HG03565 (cell line): ENCODE results near the gene COX6B2.

ENCODE experiments used
- ATAC-seq: cut with Tn5 transposase; IDR thresholded peaks from one replicate; pipeline ENCODE4 v1.9.1; 2021; ENCODE audit warnings: mild to moderate bottlenecking, moderate library complexity; ENCODE audit not compliant: unreplicated experiment

Gene COX6B2

DNA sequence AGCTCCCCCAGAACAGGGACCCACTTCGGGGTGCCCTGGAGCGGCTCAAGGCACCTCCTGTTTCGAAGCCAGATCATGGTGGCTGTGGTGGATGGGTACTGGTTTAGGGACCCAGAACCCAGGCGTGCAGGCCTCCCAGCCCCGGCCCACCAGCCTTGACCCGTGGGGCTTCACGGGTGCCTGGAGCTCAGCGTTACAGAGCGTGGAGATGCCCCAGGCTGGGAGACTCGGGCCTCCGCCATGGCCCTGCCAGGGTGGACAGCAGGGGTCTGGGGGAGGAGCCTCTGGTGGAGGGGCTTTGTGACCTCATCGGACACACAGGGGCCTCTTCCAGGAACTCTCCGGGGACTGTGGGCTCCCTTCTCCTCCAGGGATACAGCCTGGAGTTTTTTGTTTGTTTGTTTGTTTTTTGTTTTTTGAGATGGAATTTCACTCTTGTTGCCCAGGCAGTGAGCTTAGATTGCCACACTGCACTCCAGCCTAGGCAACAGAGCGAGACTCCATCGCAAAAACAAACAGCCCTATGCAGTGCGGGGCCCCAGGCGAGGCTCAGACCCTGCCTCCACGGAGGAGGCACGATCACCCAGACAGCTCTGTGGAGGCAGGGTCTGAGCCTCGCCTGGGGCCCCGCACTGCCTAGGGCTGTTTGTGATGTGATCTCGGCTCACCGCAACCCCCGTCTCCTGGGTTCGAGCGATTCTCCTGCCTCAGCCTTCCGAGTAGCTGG, 8.6 kb upstream of the COX6B2 start, which contains the start of gene GARIN5B:
Gene GARIN5B, minus strand, starts transcription at position 271 of the 727 bp plus-strand sequence. Its CDS starts 194 bp downstream, at position 77.
- no peak for ATAC-seq

DNA sequence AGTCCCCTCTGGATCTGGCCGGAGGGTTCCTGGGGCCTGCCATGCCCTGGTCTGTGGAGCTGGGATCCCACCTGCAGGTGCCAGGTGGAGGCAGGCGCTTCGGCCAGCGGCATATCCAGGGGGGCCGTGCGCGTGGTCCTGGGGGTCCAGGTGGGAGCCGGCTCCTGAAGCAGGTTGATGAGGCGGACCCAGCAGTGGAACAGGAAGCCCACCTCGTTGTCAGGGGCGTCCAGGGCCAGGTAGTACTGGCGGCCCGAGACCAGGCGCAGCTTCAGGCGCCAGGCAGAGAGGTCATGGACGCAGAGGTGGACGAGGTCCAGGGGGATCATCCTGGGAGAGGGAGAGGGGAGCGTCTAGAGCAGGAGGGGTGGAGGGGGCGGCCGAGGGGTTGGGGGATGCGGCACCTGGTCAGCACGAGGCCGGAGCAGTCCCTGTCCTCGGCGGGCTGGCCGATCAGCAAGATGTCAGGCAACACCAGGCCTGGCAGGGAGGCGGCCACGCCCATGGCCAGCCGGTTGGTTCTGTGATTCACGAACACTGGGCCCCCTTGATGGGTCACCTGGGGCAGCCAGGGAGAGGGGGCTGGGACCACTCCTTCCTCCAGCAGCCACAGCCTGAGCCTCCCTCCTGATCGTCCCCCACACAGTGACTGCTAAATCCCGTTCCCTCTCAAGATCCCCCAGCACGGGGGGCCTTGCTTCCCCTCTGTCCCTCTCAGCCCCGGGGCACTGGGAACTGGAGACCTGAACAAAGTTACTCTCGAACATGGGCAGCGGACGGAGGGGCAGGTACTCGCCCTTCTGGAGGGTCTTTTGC, 7.9 kb upstream of the COX6B2 start:
- ATAC-seq = no peak

DNA sequence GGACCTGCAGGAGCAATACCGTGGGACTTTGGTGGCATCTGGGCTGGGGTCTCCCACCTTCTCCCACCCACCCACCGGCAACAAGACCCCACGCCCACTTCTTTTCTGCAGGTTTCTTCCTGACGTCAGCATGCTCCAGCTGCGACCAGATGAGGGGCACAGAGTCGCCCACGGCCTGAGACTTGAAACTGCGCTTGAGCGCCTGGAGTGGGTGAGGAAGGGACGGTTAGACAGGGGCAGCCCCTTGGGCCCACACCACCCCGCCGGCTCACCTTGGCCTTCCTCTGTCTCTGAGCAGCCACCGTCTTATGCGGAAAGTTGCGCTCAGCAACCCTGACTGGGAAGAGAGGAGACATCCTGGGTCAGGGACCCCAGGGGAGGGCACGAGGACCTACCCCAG, 6.4 kb upstream of the COX6B2 start:
- ATAC-seq = no peak

DNA sequence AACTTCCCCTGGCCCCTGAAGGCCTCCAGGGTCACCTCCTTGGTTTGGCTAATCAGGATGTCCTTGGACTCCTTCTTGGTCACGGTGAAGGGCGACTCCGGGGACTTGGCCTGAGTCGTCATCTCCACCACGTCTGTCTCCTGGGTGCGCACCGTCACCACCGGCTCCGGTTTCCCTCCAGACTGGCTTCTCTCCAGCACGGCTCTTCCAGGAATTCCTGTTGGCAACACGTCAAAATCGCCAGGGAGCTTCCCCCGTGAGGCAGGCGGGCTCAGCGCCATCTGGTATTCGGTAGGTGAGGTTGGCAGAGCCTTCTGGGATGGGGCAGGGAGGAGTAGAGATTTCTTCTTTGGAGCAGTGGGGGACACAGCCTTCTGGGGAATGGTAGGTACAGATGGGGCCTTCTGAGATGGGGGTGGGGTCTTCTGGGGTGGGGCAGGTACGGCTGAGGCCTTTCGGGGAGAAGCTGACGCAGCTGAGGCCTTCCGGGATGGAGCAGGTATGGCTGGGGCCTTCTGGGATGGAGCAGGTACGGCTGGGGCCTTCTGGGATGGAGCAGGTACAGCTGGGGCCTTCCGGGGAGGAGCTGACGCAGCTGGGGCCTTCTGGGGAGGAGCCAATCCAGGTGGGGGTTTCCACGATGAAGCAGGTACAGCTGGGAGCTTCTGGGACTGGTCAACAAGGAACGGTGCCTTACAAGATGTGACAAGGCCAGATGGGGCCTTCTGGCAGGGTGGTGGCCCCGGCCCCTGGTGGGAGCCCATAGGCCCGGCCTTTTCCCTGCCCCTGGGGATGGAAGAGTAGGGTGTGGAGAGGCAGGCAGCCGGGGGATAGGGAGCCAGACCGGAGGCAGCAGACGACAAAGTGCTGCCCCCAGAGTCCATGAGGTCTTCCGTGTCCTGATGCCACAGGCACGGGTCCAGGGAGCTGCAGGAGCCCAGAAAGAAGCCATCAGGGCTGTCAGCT, 4.7 kb upstream of the COX6B2 start:
- no peak for ATAC-seq

DNA sequence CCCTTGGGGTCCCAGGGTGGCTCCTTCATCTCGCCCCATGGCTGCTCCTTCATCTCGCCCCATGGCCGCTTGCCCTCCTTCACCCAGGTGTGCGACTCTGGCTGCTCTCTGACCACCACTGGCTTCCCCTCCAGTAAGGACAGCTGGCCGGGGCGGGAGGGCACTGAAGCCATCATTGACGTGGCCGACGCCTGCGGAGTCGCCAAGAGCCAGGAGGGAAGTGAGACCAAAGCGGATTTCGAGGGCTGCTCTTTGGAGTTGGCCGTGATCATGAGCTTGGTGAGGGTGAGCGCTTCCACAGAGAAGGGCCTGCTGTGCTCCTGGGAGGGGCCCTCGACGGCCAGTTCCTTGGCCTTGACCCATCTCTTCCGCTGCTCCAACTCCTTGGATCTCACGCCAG, 4.0 kb upstream of the COX6B2 start:
- no peak for ATAC-seq

DNA sequence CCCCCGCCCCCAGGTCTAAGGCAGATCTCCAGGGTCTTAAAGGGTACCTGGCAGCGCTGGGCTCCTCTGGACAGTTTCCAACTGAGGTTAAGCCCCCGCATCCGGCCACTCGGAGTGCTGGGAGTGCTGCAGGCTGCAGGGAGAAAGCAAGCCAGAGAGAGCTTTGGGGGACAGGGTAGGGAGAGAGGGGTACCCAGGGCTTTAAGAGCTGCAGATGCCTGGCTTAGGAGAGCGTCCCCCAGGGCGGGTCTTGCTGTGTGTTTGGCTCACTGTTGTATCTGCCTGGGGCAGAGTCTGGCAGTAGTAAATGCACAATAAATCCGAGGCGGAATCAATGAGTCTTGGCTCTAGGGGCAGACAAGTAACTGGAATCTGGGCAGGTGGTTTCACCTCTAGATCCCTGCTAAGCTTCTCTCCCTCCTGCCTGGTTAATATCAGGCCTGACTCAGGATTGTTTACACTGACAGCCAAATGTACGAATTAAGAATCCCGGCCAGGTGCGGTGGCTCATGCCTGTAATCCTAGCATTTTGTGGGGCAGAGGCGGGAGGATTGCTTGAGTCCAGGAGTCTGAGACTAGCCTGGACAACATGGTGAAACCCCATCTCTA, 798 bp upstream of the COX6B2 start:
- no peak for ATAC-seq

DNA sequence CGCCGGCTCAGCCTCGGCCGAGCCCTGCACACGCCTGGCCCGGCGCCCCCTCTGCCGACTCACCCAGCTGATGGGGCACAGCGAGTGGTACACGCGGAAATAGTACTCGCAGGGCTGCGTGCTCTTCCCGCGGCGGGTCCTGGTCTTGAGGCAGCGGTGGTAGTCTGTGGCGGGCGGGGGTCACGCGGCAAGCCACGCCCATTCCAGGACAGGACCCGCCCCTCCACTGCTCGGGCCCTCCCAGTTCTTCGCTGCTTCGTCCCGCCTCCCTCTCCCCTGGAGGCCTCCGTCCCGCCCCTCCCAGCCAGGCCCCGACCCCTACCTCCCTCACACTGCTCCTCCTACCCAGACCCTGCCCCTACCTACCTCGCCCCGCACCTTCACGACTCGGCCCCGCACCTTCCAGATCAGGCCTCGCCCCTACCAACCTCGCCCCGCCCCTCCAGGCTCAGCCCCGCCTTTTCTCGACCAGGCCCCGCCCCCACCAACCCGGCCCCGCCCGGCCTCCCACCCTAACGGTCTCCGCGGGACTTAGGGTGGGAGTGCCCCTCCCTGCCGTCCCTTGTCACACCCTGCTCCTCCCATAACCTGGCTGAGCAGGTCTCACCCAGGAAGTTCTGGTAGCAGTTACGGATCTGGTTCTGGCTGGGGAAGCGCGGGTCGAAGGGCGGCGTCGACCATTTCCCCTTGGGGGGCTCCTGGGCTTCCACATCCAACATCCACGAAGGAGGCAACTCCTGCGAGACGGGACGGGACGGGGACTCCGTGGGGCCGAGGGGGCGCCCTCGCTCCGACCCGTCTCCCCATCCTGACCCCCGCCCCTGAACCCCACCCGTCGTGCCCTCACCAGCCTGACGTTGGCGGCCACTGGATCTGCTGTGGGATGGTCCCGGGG, 469 bp downstream of the COX6B2 start:
- no peak for ATAC-seq

DNA sequence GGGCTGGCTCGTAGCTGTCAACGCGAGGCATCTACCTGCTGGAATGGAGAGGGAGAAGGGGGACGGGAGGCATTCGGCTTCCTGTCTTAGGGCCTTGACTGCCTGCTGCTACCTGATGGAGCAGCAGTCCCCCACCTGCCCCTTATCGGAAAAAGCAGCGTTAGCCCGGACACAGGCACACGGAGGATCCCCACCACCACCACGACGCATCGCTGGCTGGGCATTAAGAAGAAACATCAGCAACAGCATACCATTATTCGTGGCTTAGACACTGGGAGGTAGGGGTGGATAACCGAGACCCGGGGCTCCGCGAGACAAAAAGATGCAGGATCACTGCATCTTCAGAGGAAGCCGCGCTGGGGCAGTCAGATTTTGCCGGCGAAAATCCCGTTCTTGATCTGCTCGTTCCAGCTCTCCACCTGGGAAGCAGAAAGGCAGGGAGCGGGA, 1.1 kb downstream of the COX6B2 start:
- no peak for ATAC-seq

DNA sequence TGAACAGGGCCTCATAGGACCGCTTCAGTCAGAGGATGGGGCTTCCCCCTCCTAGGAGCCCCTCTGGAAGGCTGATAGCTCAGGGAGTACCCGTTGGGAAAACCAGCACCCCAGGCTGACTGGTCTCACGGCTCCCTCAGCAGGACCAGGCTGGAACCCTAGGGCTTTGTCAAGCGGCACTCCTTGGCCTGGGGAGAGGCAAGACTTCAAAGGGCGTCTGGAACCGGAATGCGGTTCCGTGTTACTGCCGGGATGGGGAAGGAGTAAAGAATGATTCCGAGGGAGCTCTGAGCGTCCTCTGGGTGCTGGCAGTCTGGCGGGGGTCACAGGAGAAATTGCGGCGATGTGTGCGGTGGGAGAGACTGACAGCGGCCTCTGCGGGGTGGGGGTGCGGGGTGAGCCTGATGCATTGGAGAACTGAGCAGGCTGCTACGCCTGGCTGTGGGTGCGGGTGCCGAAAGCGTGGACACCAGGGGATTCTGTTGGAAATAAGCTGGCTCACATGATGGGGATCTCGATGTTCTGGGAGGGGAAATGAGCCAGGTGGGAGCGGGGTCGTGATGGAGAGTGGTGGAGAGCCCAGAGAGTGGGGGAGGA, 1.9 kb downstream of the COX6B2 start:
- ATAC-seq = no peak

DNA sequence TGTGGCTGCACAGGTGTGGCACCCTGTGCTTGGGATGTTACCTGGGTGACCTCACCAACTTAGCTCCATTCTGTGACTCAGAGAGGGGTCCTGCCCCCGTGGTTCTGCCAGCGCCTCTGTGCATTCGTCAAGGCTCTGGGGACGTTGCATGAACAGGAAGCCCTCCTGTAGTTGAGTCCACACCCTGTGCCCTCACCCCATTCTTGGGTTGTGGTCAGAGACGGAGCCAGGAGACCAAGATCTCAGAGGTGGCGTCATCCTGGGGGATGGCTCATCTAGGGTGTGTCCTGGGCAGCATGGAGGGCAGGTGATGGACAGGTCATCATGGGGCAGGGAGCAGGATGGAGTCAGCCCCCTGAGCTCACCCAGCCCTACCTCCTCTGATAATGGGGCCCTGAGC, 2.5 kb downstream of the COX6B2 start:
- no peak for ATAC-seq

DNA sequence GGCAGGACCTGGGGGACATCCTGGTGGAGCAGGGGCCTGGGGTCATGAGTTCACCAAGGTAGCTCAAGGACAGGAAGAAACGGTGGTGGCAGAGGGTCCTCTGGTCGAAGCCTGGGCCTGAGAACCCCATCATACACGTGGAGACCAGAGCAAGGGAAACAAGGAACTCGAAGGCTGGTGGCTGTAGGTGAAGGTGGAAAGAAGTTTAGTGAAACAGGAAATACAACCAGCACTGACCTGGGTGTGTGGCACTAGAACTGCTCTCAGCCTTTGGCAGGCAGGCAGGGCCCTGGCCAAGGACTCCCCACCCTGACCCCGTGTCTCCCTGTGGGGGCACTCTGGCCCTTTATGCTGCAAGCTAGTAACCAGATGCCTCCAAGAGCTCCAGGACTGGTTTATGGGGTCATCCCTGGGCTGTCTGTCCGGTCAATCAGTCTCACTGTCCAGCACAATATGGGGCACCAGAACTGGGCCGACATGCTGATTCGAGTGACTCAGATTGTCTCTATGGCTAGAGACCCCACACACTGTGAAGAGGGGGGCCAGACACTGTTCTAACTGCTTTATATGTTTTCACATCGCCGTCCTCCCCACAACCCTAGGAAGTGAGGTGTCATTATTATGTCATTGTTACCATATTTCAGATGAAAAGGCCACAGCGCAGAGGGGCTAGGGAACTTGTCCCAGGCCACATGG, 3.8 kb downstream of the COX6B2 start:
- no peak for ATAC-seq

DNA sequence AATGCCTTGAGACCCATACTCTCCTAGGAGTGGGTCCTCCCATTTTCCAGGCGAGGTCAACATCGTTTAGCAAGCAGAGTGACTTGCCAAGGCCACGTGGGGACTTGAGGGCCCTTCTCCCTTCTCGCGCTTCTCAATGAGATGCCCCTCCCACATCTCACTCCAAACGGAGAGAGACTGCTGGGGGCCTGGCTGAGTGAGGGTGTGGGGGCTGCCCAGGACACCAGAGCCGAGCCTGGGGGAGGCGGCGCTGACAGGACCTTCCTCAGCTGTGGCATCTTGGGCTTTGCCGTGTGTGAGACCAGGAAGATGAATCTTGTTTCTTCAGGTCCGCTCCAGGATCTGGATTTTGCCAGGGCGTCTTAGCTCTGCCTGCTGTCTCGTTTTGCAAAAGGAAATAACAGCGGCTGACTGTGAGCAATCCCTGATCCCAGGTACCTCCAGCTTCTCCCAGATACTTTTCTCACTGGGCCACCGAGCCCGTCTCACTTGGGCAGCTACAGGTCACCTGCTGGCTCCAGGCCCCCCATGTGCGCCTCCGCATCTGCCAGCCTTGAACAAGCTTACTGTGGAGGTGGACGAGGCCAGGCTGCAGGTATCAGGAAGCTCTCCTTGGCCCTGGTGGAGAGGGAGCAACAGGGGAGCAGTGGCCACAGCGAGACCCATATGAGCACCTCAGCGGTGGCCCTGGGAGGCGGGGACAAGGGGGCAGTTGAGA, 6.0 kb downstream of the COX6B2 start:
- no peak for ATAC-seq

DNA sequence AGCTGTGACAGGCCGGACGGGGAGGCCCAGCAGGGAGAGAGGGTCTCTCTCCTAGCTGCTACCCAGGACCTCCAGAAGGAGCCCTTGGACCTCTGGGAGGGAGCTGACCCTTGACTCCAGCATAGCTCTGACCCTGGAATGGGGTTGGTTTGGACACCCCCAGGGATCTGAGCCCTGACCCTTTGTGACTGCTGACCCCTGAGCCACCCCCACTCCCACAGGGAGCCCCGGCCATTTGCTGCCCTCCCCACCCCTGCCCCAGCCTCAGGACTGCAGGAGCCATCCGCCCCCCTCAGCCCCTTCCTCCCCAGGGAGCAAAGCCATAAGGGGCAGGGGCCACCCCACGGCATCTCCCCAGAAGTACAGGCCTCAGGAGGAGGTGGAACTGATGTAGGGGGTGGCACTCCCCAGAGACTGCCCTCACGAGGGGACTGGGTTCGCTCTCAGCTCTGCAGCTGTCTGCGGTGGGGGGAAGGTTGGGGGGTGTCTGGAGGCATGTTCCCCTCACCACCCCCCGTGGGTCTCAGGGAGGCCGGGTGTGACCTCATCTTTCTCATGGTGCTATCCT, 7.0 kb downstream of the COX6B2 start:
- no peak for ATAC-seq

DNA sequence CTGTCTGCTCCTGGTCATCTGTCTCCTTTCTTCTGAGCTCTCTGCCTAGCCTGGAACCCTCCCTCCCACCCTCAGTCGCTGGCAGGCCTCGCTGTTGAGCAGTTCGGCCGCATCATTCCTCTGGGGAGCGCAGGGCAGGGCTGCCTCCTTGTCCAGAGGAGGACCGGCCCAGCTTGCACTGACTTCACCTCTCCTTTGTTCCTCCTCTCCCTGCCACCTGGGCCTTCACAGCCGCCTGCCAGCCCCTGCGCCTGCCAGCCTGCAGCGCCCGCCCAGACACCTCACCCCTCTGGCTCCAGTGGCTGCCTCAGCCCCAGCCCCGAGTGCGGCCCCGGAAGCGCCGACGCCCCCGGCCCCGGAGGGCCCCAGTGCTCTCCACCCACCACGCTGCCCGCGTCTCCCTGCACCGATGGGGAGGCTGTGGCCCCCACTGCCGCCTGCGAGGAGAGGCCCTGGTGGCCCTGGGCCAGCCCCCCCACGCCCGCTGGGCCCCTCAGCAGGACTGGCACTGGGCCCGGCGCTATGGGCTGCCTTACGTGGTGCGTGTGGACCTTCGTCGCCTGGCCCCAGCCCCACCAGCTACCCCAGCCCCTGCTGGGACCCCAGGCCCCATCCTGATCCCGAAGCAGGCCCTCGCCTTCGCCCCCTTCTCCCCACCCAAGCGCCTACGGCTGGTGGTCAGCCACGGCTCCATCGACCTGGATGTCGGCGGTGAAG, 7.6 kb downstream of the COX6B2 start:
- no peak for ATAC-seq

DNA sequence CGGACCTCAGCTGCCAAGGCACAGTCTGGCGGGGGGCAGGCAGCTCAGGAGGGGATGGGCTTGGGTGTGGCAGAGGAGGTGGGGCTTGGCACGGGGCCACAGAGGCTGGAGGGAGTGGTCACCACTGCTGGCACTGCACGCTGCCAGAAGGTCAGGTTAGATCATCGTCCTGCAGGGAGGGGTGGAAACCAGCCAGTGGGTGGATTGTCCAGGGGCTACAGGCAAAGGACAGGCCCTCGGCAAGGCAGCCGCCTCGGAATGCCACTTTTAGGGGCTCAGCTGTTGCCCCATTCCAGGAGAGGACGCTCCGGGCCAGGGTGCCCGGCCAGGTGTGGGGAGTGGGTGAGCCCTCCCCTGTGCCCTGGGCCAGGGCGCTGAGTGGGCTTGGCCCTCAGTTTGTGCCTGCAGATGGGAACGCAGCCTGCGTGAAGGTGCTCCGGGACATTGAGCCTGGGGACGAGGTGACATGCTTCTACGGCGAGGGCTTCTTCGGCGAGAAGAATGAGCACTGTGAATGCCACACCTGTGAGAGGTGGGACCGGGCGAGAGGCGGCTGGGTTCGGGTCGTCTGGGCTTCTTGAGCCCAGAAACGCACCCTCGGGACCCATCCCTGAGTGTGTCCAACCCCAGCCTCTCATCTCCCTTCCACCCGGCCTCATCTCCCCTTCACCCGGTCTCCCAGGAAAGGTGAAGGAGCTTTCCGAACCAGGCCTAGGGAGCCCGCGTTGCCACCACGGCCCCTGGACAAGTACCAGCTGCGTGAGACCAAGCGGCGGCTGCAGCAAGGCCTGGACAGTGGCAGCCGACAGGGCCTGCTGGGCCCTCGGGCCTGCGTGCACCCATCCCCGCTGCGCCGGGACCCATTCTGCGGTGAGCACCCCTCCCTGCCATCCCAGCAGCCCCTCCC, 8.4 kb downstream of the COX6B2 start:
- no peak for ATAC-seq
